CD4-positive, alpha-beta T cell treated with Interleukin-2 at 100 ng/mL for 4 hours (primary cell): ENCODE results near the gene BCL2.

Experiments used
- DNase-seq: peaks from one replicate; pipeline ENCODE4 v3.0.0-alpha.2; 2020; ENCODE audit warnings: low spot score

Gene BCL2

DNA sequence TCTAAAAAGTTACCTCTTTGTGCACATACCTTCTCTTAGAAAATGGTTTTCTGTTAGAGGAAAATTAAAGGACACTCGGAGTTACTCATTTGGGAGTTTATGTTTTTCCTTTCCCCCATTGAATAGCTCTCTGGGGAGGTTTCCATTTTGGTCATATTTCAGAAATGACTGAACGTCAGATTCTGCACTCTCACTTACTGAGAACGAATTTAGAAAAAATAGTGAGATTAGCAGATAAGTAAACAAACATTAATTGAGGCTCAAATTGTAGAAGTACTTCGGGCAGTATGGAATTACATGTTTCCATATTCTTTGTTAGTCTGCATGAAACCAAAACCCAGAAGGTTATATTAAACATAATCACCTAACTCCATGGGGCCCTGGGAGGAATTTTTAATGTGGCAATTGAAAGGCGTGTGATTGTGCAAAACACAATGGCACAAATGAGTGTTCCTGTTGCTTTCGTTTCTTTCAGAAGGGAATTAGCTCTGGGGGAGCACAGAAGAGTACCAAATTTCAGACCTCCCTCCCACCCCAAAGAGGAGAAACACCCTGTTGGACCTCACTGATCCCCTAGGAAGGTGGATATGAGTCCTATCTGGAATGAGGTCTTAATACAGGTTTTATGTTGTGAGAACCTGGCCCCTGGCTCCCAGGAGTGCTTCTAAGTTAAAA, 212.3 kb downstream of the BCL2 start:
- no peak for DNase-seq

GRCh38 chr18:63106727-63107126, 212.8 kb downstream of the BCL2 start:
- DNase-seq: no peak

DNA sequence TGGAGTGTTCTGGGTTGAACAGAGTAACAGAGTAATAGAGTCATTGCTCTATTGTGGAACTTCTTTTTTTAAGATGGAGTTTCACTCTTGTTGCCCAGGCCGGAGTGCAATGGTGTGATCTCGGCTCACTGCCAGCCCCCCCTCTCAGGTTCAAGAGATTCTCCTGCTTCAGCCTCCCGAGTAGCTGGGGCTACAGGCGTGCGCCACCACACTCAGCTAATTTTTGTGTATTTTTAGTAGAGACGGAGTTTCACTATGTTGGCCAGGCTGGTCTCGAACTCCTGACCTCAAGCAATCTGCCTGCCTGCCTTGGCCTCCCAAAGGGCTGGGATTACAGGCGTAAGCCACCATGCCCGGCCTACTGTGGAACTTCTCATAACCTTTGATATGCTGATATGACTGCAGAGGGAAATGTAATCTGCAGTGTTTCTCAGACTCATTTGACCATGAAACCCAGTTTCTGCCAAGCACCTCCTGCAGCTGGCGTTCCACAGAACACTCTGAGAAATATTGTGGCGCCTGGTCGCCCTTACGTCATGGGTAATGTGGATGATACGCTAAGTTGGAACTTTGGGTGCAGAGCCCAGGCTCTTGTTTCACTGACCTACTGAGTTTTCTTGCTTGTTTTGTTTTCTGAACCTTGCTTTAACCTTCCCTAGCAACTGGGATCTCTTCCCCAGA, 213.8 kb downstream of the BCL2 start:
- DNase-seq: no peak

DNA sequence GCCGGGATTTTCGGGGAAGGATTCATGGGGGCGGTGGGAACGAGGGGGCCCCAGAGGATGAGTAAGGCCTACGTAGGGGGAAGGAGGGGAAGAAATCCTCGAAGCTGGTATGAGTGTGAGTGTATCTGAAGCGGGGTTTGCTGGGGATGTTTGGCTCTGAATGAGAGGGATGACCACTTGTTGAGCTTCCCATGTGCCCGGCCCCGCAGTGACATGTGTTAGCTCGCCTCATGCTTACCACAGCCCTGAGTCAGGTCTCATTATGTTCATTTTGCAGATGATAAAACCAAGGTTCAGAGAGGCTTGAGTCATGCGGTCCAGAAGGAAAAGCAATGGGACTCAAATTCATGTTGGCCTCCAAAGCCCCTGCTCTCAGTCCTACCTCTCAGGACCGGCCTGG, 214.7 kb downstream of the BCL2 start:
- no peak for DNase-seq

- DNase-seq: no peak
Observed at GRCh38 chr18:63102941-63103744, 216.4 kb downstream of the BCL2 start.

DNA sequence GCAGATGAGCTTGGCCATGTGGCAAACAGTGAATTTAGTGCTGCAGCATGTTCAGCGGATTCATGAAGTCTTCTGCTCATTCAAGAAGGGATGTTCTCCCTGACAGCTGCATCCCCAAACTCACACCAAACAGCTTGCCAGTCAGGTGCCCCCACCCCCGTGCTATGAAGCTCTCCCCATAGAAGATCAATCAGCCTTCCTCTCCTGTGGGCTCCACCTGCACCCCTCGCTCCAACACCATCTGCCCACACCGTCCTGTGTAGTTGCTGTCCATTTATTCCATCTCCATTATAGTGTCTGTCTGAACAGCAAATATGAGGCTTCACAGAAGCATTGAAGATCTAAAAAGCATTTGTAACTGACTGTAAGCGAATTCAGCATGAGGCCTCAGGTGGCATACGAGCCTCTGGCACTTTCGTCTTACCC, 218.9 kb downstream of the BCL2 start:
- no peak for DNase-seq

GRCh38 chr18:63099848-63100629, 219.5 kb downstream of the BCL2 start:
- no peak for DNase-seq

GRCh38 chr18:63099091-63099840, 220.3 kb downstream of the BCL2 start:
- no peak for DNase-seq

DNA sequence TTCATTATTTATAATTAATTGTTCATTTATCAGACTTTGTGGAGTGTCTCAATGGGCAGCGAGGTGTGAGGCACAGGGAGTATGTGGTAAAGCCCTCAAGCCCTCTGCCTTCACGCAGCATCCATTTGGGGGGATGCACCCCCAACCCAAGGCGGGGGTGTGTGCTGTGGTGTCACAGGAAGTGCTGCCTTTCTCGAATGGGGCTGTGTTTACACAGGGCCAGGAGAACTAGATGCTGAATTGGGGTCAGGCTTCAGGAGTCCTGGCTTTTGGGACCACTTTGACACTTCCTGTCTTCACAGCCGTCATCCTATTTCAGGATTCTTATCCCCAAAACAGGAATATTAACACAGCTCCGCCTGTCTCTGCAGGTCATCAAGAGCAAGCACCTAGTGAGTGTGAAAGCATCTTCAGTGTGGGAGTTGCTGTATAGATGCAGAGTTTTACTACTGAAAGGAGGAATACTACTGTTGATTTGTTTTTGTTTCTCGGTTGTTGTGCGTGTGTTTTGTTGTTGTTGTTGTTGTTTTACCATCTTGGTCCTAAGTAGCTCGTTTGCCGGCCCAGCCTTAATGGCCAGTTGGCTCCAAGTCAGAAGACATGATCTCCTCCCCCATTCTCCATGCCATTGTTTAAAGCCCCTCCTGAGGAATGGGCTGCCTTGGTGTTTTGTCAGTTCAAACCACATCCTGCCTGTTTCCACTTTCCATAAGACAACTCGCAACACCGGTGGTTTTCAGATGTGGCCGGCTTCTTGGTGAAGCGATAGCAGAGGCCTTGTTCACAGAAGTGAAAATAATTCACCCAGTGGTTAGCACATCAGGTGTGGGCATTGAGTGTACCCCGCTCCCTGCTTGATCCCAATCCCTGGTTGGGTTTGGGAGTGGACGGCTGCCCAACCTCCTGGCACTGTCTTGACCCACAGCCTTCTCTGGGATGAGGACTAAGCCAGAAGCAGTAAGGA, 221.3 kb downstream of the BCL2 start:
- DNase-seq: peak; percentile 50

DNA sequence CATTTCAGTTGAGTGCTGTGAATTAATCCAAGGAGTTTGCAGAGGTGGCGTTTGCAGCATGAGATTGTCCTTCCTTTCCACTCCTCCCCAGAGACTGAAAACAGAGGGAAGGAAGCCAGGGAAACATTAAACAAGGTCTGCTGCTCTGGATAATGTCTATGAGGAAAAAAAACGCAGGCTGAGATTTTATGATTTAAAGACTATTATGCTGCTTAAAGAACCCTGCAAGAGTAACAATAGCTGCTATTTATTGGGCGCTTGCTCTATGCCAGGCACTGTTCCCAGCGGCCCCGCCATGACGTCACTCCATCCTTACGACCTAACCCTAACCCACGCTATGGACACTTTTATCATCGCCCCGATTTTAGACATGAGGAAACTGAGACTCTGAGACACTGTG, 222.4 kb downstream of the BCL2 start:
- DNase-seq: no peak

GRCh38 chr18:63096327-63096874, 223.2 kb downstream of the BCL2 start:
- no peak for DNase-seq

DNA sequence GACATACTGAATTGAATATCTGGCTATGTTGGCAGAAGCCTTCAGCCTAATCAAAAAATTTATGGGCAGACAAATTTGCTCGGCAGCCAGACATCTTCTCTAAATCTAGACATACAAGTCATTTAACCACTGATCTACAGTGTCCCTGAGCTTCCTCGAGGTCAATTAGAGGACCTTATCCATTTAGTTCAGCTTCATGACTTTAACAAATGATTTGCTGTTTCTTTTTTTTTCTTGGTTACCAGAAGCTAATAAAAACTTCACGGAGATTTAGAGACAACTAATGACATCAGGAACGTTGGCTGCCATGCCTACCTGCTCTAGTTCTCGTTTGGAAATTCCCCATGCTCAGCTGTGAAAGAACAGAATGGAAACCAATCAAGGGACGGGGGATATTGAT, 223.8 kb downstream of the BCL2 start:
- no peak for DNase-seq

DNA sequence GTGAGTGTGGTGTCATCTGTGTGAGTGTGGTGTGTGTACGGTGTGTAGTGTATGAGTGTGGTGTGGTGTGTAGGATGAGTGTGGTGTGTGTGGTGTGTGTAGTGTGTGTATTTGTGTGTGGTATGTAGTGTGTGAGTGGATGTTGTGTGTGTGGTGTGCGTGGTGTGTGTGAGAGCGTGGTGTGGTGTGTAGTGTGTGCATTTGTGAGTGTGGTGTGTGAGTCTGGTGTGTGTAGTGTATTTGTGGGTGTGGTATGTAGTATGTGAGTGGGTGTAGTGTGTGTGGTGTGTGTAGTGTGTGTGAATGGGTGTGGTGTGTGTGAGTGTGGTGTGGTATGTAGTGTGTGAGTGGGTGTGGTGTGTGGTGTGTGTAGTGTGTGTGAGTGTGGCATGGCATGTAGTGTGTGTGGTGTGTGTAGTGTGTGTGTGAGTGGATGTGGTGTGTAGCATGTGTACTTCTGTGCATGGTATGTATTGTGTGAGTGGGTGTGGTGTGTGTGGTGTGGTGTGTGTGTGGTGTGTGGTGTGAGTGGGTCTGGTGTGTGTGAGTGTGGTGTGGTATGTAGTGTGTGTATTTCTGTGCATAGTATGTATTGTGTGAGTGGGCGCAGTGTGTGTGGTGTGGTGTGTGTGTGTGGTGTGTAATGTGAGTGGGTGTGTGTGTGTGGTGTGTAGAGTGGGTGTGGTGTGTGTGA, 227.8 kb downstream of the BCL2 start:
- DNase-seq: no peak

- no peak for DNase-seq
Observed at GRCh38 chr18:63090334-63090733, 229.2 kb downstream of the BCL2 start.

DNA sequence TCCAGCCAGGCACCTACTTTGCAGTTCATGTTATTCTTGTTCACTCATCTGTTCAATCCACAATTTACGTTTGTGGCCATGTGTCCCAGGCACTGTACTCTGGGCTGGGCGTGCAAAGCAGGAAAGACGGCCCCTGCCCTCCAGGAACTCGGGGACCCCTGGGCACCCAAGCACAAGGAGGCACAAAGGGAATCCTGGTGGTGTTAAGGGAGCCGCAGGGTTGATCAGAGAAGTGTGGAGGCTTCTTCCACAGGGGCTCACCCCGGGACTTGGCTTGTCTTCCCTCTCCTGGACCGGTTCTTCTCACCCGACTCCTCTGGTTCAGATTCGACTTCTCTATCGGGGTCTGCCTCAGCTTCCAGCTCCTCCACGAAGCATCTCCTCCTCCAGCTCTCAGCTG, 230.5 kb downstream of the BCL2 start:
- no peak for DNase-seq

DNA sequence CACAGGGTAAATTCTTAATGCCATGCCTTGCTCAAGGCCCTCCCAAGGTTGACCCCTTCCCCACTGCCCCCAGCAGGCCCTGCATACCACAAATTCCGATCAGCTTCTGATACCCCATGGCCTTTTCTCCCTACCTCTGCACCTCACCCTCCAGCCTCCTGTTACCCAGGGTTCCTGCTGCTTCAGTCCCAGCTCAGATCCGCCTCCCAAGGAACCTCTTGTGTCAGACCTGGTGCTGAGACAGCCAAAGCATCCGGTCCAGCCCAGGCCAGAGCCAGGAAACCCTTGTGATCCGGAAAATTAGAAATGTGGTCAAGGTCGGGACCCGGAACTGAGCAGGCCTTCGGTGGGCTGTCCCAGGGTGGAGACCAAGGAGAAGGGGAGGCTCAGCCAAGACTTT, 231.3 kb downstream of the BCL2 start:
- no peak for DNase-seq

- DNase-seq: no peak
Observed at GRCh38 chr18:63087421-63088230, 231.9 kb downstream of the BCL2 start.

DNA sequence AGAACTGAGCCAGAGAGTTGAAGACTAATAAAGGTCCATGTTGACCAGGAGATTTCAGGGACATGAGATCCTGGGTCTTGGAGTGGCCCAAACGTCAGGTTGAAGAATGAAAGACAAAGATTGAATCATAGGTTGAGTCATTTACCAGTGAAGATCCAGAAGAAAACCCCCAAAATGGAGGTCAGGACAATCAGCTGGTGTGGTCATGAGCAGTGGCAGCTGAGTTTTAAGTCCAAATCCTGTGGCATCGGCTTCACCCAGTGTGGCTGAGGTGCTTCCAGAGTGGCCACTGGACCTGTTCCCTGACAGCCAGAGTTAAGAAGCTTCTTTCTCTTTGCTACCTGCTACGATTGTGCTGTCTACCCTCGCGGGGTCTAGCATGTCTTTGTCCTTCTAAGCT, 234.0 kb downstream of the BCL2 start:
- no peak for DNase-seq

DNA sequence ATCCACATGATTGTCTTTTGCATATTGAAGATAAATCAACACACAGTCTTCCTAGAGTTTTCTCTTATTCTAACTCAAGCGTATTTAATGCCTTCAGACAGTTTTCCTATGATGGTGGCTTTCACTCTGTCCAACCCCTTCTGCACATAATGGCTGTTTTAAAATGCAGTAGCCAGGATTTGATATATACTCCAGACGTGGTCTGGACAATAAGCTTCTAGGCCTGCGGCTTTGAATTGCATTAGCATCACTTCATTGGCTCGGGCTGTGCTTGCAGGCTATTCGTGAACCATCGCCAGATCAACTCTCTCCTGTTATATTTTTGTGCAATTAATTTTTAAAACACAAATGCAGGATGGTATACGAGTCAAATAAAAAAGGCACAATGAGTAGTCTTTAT, 235.3 kb downstream of the BCL2 start:
- DNase-seq: no peak
